ENCODE measurements around the gene ATP1A1.

DNA sequence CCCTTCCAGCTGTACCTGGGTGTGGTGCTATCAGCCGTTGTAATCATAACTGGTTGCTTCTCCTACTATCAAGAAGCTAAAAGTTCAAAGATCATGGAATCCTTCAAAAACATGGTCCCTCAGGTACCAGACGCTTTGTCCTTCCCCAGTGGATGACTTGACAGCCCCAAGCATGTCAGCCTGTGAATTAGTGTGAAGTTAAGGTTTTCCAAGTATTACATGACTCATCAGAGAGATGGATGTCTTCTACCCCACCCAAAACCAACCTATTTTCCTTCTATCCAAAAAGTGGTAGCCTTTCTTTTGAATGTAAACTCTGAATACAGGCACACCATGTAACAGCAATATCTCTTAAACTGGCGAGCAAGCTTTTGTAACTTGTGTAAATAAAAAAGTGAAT, 15.1 kb downstream of the ATP1A1 start:
- TF ChIP-seq, protein P1, sequence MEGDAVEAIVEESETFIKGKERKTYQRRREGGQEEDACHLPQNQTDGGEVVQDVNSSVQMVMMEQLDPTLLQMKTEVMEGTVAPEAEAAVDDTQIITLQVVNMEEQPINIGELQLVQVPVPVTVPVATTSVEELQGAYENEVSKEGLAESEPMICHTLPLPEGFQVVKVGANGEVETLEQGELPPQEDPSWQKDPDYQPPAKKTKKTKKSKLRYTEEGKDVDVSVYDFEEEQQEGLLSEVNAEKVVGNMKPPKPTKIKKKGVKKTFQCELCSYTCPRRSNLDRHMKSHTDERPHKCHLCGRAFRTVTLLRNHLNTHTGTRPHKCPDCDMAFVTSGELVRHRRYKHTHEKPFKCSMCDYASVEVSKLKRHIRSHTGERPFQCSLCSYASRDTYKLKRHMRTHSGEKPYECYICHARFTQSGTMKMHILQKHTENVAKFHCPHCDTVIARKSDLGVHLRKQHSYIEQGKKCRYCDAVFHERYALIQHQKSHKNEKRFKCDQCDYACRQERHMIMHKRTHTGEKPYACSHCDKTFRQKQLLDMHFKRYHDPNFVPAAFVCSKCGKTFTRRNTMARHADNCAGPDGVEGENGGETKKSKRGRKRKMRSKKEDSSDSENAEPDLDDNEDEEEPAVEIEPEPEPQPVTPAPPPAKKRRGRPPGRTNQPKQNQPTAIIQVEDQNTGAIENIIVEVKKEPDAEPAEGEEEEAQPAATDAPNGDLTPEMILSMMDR (conservative IDR thresholded peaks at IDR 0.05; ENCODE audit: low read length): no peak
- no peak for TF ChIP-seq EZH2phosphoT487 (IDR thresholded peaks at IDR 0.05; ENCODE audit: borderline replicate concordance, low read depth, low read length)

Measured in OCI-LY7 (cell line).